ENCODE data around the gene CREB3L4. TPM values are rescaled to one million over a fixed set of nuclear protein-coding genes. Genes with fewer than 3 reads are reported as not detected.
"Not testable (repeated sequence)": the region's sequence is repeated elsewhere in the genome, so short reads cannot be mapped to it uniquely, and the experiment has no call there.

Gene CREB3L4
- total and polyA plus RNA-seq, 4 donors, result 4.4 to 10.3 (median 8.8) TPM

DNA sequence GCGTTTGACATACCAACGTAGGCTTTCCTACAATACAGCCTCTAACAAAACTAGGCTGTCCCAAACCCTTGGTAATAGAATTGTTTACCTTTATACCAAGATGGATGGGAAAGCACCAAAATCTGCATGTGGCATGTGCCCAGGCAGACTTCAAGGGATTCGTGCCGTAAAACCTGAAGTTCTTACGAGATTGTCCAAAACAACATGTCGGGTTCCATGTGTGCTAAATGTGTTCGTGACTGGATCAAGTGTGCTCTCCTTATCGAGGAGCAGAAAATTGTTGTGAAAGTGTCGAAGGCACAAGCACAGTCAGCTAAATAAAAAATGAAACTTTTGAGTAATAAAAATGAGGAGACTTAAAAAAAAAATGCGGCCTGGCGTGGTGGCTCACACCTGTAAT is 27.9 kb downstream of the CREB3L4 start (continued):
- TF ChIP-seq, protein P1, sequence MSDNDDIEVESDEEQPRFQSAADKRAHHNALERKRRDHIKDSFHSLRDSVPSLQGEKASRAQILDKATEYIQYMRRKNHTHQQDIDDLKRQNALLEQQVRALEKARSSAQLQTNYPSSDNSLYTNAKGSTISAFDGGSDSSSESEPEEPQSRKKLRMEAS (IDR thresholded peaks at IDR 0.05), result no peak

DNA sequence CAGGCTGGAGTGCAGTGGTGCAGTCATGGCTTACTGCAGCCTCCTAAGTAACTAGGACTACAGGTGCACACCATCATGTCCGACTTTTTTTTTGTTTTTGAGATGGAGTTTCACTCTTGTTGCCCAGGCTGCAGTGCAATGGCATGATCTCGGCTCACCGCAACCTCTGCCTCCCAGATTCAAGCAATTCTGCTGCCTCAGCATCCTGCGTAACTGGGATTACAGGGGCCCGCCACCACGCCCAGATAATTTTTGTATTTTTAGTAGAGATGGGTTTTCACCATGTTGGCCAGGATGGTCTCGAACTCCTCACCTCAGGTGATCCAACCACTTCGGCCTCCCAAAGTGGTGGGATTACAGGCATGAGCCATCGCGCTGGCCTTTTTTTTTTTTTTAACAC is 29.2 kb downstream of the CREB3L4 start:
- DNase-seq (ENCODE audit: low spot score); H3K9ac ChIP-seq (ENCODE audit: low read depth in 1 of 2, low read length in 2 of 2); H3K27me3 ChIP-seq (ENCODE audit: control insufficient read depth in 4 of 4, insufficient read depth in 4 of 4, low read length in 3 of 4); H3K9me3 ChIP-seq (ENCODE audit: control insufficient read depth in 4 of 4, low read length in 3 of 4); H3K4me3 ChIP-seq (ENCODE audit: low read depth in 1 of 3, low read length in 3 of 3): not testable (repeated sequence)
- WGBS, result 98% methylated on average over 10 of the region's 10 CpGs
- Histone ChIP-seq H3K27ac (ENCODE audit: low read depth in 1 of 2, low read length in 2 of 2) (peak overlapping the region; percentile 72 to 74), H3K36me3 (ENCODE audit: control insufficient read depth in 4 of 4, insufficient read depth in 3 of 4, low read depth in 1 of 4, low read length in 3 of 4) (peaks cover 2 to 25% (median 19%) of the 10 kb centered on the region in 4 donors), H3K4me1 (ENCODE audit: control insufficient read depth in 4 of 4, insufficient read depth in 4 of 4, low read length in 3 of 4) (peaks cover 1 to 15% (median 6%) of the 10 kb centered on the region in 4 donors)

DNA sequence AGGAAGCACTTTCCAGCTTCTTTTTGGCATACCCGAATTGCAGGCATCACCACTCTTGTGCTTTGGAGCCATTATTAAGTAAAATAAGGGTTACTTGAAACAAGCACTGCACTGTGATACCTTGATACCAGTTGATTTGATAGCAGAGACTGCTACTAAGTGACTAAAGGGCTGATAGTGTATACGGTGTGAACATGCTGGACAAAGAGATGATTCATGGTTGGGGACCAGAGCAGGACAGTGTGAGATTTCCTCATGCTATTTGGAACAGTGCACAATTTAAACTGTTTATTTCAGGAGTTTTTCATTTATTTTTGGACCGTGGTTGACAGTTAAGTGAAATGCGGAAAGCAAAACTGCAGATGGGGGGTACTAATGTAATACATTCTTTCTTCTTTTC is 32.7 kb downstream of the CREB3L4 start:
- no peak overlapping the region for H3K9ac ChIP-seq (ENCODE audit: low read depth in 1 of 2, low read length in 2 of 2)
- WGBS, result 93% methylated on average over 4 of the region's 4 CpGs
- H3K4me1 ChIP-seq (ENCODE audit: control insufficient read depth in 4 of 4, insufficient read depth in 4 of 4, low read length in 3 of 4), result peaks cover 0 to 5% (median 2%) of the 10 kb centered on the region in 4 donors
- no peaks in the 10 kb centered on the region for H3K9me3 ChIP-seq (ENCODE audit: control insufficient read depth in 4 of 4, low read length in 3 of 4)
- TF ChIP-seq GABPA (IDR thresholded peaks at IDR 0.05 in 1 of 2, conservative IDR thresholded peaks at IDR 0.05 in 1 of 2) (no peak), JUND (IDR thresholded peaks at IDR 0.05) (no peak), SP1 (IDR thresholded peaks at IDR 0.05) (no peak), HNF4A (conservative IDR thresholded peaks at IDR 0.05) (no peak), RXRA (IDR thresholded peaks at IDR 0.05) (no peak), TAF1 (conservative IDR thresholded peaks at IDR 0.05) (no peak), HNF4G (IDR thresholded peaks at IDR 0.05) (no peak), FOXA1 (IDR thresholded peaks at IDR 0.05) (no peak), NR2F2 (IDR thresholded peaks at IDR 0.05) (no peak), EGR1 (IDR thresholded peaks at IDR 0.05; ENCODE audit: low read depth in 2 of 2) (no peak), RAD21 (IDR thresholded peaks at IDR 0.05) (no peak), YY1 (IDR thresholded peaks at IDR 0.05) (no peak), FOXA2 (IDR thresholded peaks at IDR 0.05) (no peak)
- TF ChIP-seq, protein P2, sequence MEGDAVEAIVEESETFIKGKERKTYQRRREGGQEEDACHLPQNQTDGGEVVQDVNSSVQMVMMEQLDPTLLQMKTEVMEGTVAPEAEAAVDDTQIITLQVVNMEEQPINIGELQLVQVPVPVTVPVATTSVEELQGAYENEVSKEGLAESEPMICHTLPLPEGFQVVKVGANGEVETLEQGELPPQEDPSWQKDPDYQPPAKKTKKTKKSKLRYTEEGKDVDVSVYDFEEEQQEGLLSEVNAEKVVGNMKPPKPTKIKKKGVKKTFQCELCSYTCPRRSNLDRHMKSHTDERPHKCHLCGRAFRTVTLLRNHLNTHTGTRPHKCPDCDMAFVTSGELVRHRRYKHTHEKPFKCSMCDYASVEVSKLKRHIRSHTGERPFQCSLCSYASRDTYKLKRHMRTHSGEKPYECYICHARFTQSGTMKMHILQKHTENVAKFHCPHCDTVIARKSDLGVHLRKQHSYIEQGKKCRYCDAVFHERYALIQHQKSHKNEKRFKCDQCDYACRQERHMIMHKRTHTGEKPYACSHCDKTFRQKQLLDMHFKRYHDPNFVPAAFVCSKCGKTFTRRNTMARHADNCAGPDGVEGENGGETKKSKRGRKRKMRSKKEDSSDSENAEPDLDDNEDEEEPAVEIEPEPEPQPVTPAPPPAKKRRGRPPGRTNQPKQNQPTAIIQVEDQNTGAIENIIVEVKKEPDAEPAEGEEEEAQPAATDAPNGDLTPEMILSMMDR (IDR thresholded peaks at IDR 0.05; ENCODE audit: low read depth, low read length, missing input control), result no peak
- TF ChIP-seq, protein P1 (IDR thresholded peaks at IDR 0.05), result no peak
- TF ChIP-seq, protein P3, sequence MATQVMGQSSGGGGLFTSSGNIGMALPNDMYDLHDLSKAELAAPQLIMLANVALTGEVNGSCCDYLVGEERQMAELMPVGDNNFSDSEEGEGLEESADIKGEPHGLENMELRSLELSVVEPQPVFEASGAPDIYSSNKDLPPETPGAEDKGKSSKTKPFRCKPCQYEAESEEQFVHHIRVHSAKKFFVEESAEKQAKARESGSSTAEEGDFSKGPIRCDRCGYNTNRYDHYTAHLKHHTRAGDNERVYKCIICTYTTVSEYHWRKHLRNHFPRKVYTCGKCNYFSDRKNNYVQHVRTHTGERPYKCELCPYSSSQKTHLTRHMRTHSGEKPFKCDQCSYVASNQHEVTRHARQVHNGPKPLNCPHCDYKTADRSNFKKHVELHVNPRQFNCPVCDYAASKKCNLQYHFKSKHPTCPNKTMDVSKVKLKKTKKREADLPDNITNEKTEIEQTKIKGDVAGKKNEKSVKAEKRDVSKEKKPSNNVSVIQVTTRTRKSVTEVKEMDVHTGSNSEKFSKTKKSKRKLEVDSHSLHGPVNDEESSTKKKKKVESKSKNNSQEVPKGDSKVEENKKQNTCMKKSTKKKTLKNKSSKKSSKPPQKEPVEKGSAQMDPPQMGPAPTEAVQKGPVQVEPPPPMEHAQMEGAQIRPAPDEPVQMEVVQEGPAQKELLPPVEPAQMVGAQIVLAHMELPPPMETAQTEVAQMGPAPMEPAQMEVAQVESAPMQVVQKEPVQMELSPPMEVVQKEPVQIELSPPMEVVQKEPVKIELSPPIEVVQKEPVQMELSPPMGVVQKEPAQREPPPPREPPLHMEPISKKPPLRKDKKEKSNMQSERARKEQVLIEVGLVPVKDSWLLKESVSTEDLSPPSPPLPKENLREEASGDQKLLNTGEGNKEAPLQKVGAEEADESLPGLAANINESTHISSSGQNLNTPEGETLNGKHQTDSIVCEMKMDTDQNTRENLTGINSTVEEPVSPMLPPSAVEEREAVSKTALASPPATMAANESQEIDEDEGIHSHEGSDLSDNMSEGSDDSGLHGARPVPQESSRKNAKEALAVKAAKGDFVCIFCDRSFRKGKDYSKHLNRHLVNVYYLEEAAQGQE (IDR thresholded peaks at IDR 0.05), result no peak
- TF ChIP-seq, protein P4, sequence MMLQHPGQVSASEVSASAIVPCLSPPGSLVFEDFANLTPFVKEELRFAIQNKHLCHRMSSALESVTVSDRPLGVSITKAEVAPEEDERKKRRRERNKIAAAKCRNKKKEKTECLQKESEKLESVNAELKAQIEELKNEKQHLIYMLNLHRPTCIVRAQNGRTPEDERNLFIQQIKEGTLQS (IDR thresholded peaks at IDR 0.05), result no peak
- TF ChIP-seq, protein P5, sequence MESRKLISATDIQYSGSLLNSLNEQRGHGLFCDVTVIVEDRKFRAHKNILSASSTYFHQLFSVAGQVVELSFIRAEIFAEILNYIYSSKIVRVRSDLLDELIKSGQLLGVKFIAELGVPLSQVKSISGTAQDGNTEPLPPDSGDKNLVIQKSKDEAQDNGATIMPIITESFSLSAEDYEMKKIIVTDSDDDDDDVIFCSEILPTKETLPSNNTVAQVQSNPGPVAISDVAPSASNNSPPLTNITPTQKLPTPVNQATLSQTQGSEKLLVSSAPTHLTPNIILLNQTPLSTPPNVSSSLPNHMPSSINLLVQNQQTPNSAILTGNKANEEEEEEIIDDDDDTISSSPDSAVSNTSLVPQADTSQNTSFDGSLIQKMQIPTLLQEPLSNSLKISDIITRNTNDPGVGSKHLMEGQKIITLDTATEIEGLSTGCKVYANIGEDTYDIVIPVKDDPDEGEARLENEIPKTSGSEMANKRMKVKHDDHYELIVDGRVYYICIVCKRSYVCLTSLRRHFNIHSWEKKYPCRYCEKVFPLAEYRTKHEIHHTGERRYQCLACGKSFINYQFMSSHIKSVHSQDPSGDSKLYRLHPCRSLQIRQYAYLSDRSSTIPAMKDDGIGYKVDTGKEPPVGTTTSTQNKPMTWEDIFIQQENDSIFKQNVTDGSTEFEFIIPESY (IDR thresholded peaks at IDR 0.05), result no peak
- no peaks in the 10 kb centered on the region for H3K27me3 ChIP-seq (ENCODE audit: control insufficient read depth in 4 of 4, insufficient read depth in 4 of 4, low read length in 3 of 4)
- no peak overlapping the region for H3K27ac ChIP-seq (ENCODE audit: low read depth in 1 of 2, low read length in 2 of 2)
- H3K36me3 ChIP-seq (ENCODE audit: control insufficient read depth in 4 of 4, insufficient read depth in 3 of 4, low read depth in 1 of 4, low read length in 3 of 4), result peaks cover 0 to 4% (median 1%) of the 10 kb centered on the region in 4 donors
- DNase-seq (ENCODE audit: low spot score), result no peak
- H3K4me3 ChIP-seq (ENCODE audit: low read depth in 1 of 3, low read length in 3 of 3), result no peak overlapping the region
